K562 (cell line): ENCODE data around the gene CUX1.

Experiments used
- CTCF ChIP-seq, 3 experiments: IDR thresholded peaks in 2 of 3; conservative IDR thresholded peaks in 1 of 3; 2 replicates each; pipeline ENCODE4 v1.5.1; 2011 to 2012; ENCODE audit warnings: low read length in 3 of 3, mild to moderate bottlenecking in 3 of 3, control low read depth in 2 of 3, improper control_type of control experiment in 1 of 3, inconsistent platforms in 1 of 3, low read depth in 1 of 3, mixed read lengths in 1 of 3, moderate library complexity in 1 of 3; ENCODE audit not compliant: insufficient read depth in 2 of 3
- ETS1 ChIP-seq: conservative IDR thresholded peaks from 2 replicates; pipeline ENCODE4 v1.6.1; 2011; ENCODE audit warnings: low read depth, mild to moderate bottlenecking, low read length; ENCODE audit not compliant: control insufficient read depth
- FOXO4 ChIP-seq: fragments of 450-650 bp; formaldehyde crosslinking; IDR thresholded peaks from 2 replicates; pipeline ENCODE4 v1.4.0; 2020; ENCODE audit warnings: mild to moderate bottlenecking, moderate library complexity
- MIER1 ChIP-seq: fragments of 450-650 bp; IDR thresholded peaks from 2 replicates; pipeline ENCODE4 v1.6.1; 2016; ENCODE audit warnings: antibody characterized with exemption, mild to moderate bottlenecking, low read depth
- POLR2A ChIP-seq: fragments of 450-650 bp; conservative IDR thresholded peaks from 2 replicates; pipeline ENCODE4 v1.6.1; 2016
- ZNF512 ChIP-seq: IDR thresholded peaks from 2 replicates; pipeline ENCODE4 v1.6.1; 2016; ENCODE audit warnings: missing genetic modification characterization, missing compliant biosample characterization

- TF ChIP-seq ZNF512 (tag), result no peak
- TF ChIP-seq FOXO4, result no peak
- TF ChIP-seq ETS1, result no peak
- TF ChIP-seq POLR2A, result no peak
- TF ChIP-seq MIER1, result no peak
- no peak for TF ChIP-seq CTCF (IDR thresholded peaks at IDR 0.05 in 2 of 3, conservative IDR thresholded peaks at IDR 0.05 in 1 of 3; ENCODE audit: insufficient read depth in 2 of 3, low read depth in 1 of 3, low read length in 3 of 3)
These were observed 464.4 kb downstream of the CUX1 start for GRCh38 chr7:102281785-102282184.
